ENCODE data around the gene ADAM17.

GRCh38 chr2:9593925-9594324, 38.3 kb upstream of the ADAM17 start:
- TF ChIP-seq CTCF (IDR thresholded peaks at IDR 0.05; ENCODE audit: low read length) (no peak), EZH2 (optimal IDR thresholded peaks at IDR 0.05; ENCODE audit: low read depth, low read length) (no peak)

All from MM.1S (cell line).